ENCODE results near the gene WNT3A. TPM values are rescaled to one million over a fixed set of nuclear protein-coding genes. Genes with fewer than 3 reads are reported as not detected.

WNT3A gene
- total RNA-seq, 2 donors from 2014 or later: 0.11 to 0.46 TPM

DNA sequence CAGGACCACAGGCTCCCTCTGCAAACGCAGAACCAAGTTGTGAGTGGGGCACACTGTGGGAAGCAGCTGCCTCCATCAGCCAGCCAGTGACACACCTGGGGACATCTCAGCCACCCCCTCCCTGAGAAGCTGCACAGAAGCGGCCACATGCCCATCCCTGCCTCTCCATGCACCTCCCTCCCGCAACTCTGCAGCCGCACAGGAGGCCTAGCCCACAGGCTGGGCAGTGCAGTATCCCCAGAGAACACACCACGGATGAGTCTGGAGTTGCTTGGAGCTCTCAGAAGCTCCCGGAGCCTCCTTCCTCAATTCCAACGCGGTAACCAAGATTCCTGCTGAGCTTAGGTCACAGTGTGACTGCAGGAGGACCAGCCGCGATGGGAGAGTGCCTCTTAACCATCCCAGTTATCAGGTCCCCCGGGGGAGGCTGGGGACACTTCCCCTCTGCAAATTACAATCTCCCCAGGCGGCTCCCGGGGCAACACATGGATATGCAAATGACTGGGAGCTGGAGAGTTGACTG, 1.2 kb upstream of the WNT3A start:
- TF ChIP-seq, protein P1, sequence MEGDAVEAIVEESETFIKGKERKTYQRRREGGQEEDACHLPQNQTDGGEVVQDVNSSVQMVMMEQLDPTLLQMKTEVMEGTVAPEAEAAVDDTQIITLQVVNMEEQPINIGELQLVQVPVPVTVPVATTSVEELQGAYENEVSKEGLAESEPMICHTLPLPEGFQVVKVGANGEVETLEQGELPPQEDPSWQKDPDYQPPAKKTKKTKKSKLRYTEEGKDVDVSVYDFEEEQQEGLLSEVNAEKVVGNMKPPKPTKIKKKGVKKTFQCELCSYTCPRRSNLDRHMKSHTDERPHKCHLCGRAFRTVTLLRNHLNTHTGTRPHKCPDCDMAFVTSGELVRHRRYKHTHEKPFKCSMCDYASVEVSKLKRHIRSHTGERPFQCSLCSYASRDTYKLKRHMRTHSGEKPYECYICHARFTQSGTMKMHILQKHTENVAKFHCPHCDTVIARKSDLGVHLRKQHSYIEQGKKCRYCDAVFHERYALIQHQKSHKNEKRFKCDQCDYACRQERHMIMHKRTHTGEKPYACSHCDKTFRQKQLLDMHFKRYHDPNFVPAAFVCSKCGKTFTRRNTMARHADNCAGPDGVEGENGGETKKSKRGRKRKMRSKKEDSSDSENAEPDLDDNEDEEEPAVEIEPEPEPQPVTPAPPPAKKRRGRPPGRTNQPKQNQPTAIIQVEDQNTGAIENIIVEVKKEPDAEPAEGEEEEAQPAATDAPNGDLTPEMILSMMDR (conservative IDR thresholded peaks at IDR 0.05): no peak
- Mint-ChIP-seq H3K27me3 (ENCODE audit: insufficient read depth) (peaks cover 92% of the 10 kb centered on the region), H3K4me1 (peaks cover 12% of the 10 kb centered on the region), H3K9me3 (no peaks in the 10 kb centered on the region), H3K36me3 (ENCODE audit: low read depth) (no peaks in the 10 kb centered on the region), H3K4me3 (peak overlapping the region; percentile 40), H3K27ac (no peak overlapping the region)
- Histone ChIP-seq H3K27ac (ENCODE audit: low read depth, low read length) (no peak overlapping the region), H3K4me1 (ENCODE audit: control insufficient read depth, insufficient read depth, low read length) (no peaks in the 10 kb centered on the region), H3K9me3 (ENCODE audit: control insufficient read depth, low read length) (no peaks in the 10 kb centered on the region), H3K4me3 (ENCODE audit: low read length) (no peak overlapping the region), H3K36me3 (ENCODE audit: control insufficient read depth, insufficient read depth, low read length) (no peaks in the 10 kb centered on the region), H3K27me3 (ENCODE audit: control insufficient read depth, insufficient read depth, low read length, poor library complexity, severe bottlenecking) (peaks cover 94% of the 10 kb centered on the region), H3K9ac (ENCODE audit: extremely low read depth, low read length, poor library complexity, severe bottlenecking) (no peak overlapping the region)
- no peak for DNase-seq
- 6 to 7% methylated on average over 11 to 13 of the region's 13 CpGs for WGBS, 2 experiments (ENCODE audit: insufficient coverage in 1 of 2, insufficient read length in 1 of 2)

DNA sequence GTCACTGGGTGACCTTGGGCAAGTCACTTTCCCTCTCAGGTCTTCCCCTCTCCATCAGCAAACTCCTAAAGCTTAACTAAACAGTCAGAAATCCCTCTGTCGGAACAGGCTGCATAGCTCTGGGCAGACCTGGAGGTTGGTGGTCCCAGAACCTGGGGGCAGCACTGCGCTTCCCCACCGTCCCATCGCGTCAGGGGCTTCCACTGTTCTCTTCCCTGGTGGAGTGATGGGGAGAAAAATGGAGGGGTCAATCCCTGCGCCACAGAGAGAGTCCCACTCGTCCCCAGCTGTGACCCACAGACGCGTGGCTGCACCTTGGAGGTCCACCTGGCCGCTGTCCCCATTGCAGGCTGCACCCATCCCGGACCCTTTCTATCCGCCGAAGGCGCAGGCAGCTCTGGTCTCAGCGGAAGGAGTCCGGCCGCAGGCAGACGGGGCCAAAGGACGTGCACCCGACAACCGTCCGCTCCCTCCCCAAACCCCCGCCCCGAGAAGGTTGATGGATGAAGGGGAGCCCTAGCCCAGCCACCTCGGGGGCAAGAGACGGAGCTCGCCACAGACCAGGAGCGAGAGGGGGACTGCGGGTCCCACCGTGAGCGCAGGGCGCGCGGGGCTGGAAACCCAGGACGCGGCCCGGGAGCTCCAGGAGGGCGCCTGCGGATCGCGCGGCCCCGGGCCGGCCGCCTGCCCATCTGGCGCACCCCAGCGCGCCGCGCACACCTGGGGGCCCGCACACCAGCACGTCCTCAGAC, 588 bp upstream of the WNT3A start:
- Mint-ChIP-seq H3K27me3 (ENCODE audit: insufficient read depth) (peaks cover 92% of the 10 kb centered on the region), H3K4me1 (peaks cover 12% of the 10 kb centered on the region), H3K9me3 (no peaks in the 10 kb centered on the region), H3K36me3 (ENCODE audit: low read depth) (no peaks in the 10 kb centered on the region), H3K4me3 (peak overlapping the region; percentile 40), H3K27ac (no peak overlapping the region)
- H3K4me3 ChIP-seq (ENCODE audit: low read length): no peak overlapping the region
- 3 to 4% methylated on average over 17 to 52 of the region's 52 CpGs for WGBS, 2 experiments (ENCODE audit: insufficient coverage in 1 of 2, insufficient read length in 1 of 2)
- H3K9me3 ChIP-seq (ENCODE audit: control insufficient read depth, low read length): no peaks in the 10 kb centered on the region
- no peak overlapping the region for H3K9ac ChIP-seq (ENCODE audit: extremely low read depth, low read length, poor library complexity, severe bottlenecking)
- peak; percentile 77 for DNase-seq
- no peaks in the 10 kb centered on the region for H3K36me3 ChIP-seq (ENCODE audit: control insufficient read depth, insufficient read depth, low read length)
- H3K4me1 ChIP-seq (ENCODE audit: control insufficient read depth, insufficient read depth, low read length): no peaks in the 10 kb centered on the region
- H3K27ac ChIP-seq (ENCODE audit: low read depth, low read length): no peak overlapping the region
- TF ChIP-seq, protein P1 (conservative IDR thresholded peaks at IDR 0.05): no peak
- peaks cover 94% of the 10 kb centered on the region for H3K27me3 ChIP-seq (ENCODE audit: control insufficient read depth, insufficient read depth, low read length, poor library complexity, severe bottlenecking)

DNA sequence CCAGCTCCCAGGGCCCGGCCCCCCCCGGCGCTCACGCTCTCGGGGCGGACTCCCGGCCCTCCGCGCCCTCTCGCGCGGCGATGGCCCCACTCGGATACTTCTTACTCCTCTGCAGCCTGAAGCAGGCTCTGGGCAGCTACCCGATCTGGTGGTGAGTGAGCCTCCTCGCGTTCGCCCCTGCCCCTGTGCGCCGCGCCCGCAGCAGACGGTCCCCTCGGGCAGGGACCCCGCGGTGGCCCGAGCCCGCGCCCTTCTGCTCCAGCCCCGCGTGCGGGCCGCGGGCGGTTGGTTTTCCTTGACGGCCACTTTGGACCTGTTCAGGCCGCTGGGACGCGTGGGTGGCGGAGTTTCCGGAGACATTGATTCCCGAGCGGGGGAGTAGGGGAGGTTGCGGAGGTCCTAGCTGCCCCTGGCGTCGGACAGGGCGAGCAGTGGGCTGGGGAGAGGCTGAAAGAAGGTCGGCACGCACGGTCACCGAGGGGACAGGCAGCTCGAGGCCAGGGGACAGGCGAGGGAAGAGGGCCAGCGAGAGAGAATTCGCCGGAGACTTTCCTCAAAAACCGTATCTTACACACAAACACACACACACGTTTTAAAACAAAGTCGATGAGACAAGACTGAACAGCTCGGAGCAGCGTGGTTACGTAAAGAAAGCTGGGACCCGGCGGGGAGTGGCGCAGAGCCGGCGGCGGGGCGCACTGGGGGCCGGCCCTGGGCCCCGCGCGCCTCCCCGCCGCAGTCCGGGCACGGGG, 427 bp downstream of the WNT3A start:
- TF ChIP-seq, protein P1 (conservative IDR thresholded peaks at IDR 0.05): no peak
- H3K27me3 ChIP-seq (ENCODE audit: control insufficient read depth, insufficient read depth, low read length, poor library complexity, severe bottlenecking): peaks cover 95% of the 10 kb centered on the region
- WGBS, 2 experiments (ENCODE audit: insufficient coverage in 1 of 2, insufficient read length in 1 of 2): 2 to 7% methylated on average over 11 to 77 of the region's 77 CpGs

More for the DNA sequence above, 427 bp downstream of the WNT3A start:
- H3K27ac ChIP-seq (ENCODE audit: low read depth, low read length): peak overlapping the region; percentile 38
- Mint-ChIP-seq H3K27ac (no peak overlapping the region), H3K27me3 (ENCODE audit: insufficient read depth) (peaks cover 92% of the 10 kb centered on the region), H3K36me3 (ENCODE audit: low read depth) (no peaks in the 10 kb centered on the region), H3K4me3 (peak overlapping the region; percentile 51), H3K4me1 (peaks cover 12% of the 10 kb centered on the region), H3K9me3 (no peaks in the 10 kb centered on the region)
- H3K4me1 ChIP-seq (ENCODE audit: control insufficient read depth, insufficient read depth, low read length): no peaks in the 10 kb centered on the region
- peak overlapping the region; percentile 44 for H3K4me3 ChIP-seq (ENCODE audit: low read length)
- peak; percentile 77 for DNase-seq
- H3K9me3 ChIP-seq (ENCODE audit: control insufficient read depth, low read length): no peaks in the 10 kb centered on the region
- H3K36me3 ChIP-seq (ENCODE audit: control insufficient read depth, insufficient read depth, low read length): no peaks in the 10 kb centered on the region
- no peak overlapping the region for H3K9ac ChIP-seq (ENCODE audit: extremely low read depth, low read length, poor library complexity, severe bottlenecking)
